ENCODE data around the gene TFDP2.

- no peak for TF ChIP-seq CTCF (conservative IDR thresholded peaks at IDR 0.05)
- no peak for TF ChIP-seq EZH2 (IDR thresholded peaks at IDR 0.05; ENCODE audit: low read depth)
Observed at GRCh38 chr3:142165194-142165593, 15.8 kb upstream of the TFDP2 start.
